GM23248 (cell line): Measurements from ENCODE around the gene SLC17A2. TPM values are rescaled to one million over a fixed set of nuclear protein-coding genes. Genes with fewer than 3 reads are reported as not detected.

Experiments
- DNase-seq: peaks from one replicate; pipeline ENCODE4 v3.0.0-alpha.2; 2015
- H2AFZ ChIP-seq: fragments of 200-600 bp; sonication (generic); 2 replicates; pipeline ENCODE4 v1.6.1; 2016; ENCODE audit warnings: antibody characterized with exemption
- H3F3A ChIP-seq: fragments of 200-600 bp; sonication (generic); 2 replicates; pipeline ENCODE4 v1.6.1; 2016; ENCODE audit warnings: mild to moderate bottlenecking, antibody characterized with exemption, mixed run types; ENCODE audit not compliant: insufficient read depth
- H3K27ac ChIP-seq: fragments of 200-600 bp; sonication (generic); 2 replicates; pipeline ENCODE4 v1.5.1; 2016; ENCODE audit warnings: mild to moderate bottlenecking
- H3K27me3 ChIP-seq: fragments of 200-600 bp; sonication (generic); replicated peaks from 2 replicates; pipeline ENCODE4 v1.6.1; 2016; ENCODE audit warnings: mild to moderate bottlenecking; ENCODE audit not compliant: insufficient read depth
- H3K36me3 ChIP-seq: fragments of 200-600 bp; sonication (generic); 2 replicates; pipeline ENCODE4 v1.6.1; 2016; ENCODE audit warnings: low read depth, mild to moderate bottlenecking
- H3K4me1 ChIP-seq: fragments of 200-600 bp; sonication (generic); 2 replicates; pipeline ENCODE4 v1.6.1; 2016; ENCODE audit warnings: mild to moderate bottlenecking; ENCODE audit not compliant: insufficient read depth
- H3K4me2 ChIP-seq: fragments of 200-600 bp; sonication (generic); one replicate; pipeline ENCODE4 v1.6.1; 2016; ENCODE audit warnings: mild to moderate bottlenecking; ENCODE audit not compliant: unreplicated experiment
- H3K4me3 ChIP-seq: fragments of 200-600 bp; sonication (generic); 2 replicates; pipeline ENCODE4 v1.5.1; 2016; ENCODE audit warnings: mild to moderate bottlenecking
- H3K79me2 ChIP-seq: fragments of 200-600 bp; sonication (generic); 2 replicates; pipeline ENCODE4 v1.6.1; 2016; ENCODE audit warnings: mild to moderate bottlenecking; ENCODE audit not compliant: insufficient read depth
- H3K9ac ChIP-seq: fragments of 200-600 bp; sonication (generic); 2 replicates; pipeline ENCODE4 v1.6.1; 2016; ENCODE audit warnings: mild to moderate bottlenecking
- H3K9me2 ChIP-seq: fragments of 200-600 bp; sonication (generic); 2 replicates; pipeline ENCODE4 v1.6.1; 2016; ENCODE audit warnings: mixed run types, mild to moderate bottlenecking, moderate library complexity; ENCODE audit not compliant: insufficient read depth
- H3K9me3 ChIP-seq: fragments of 200-600 bp; sonication (generic); one replicate; pipeline ENCODE4 v1.6.1; 2017; ENCODE audit warnings: low read depth
- H4K20me1 ChIP-seq: fragments of 200-600 bp; sonication (generic); 2 replicates; pipeline ENCODE4 v1.6.0; 2016; ENCODE audit not compliant: insufficient read depth
- EZH2 ChIP-seq: fragments of 200-600 bp; sonication (generic); IDR thresholded peaks from 2 replicates; pipeline ENCODE4 v1.6.1; 2018; ENCODE audit warnings: antibody characterized with exemption, mild to moderate bottlenecking; ENCODE audit not compliant: insufficient read depth, poor library complexity, severe bottlenecking
- EZH2phosphoT487 ChIP-seq: fragments of 200-600 bp; sonication (generic); IDR thresholded peaks from 2 replicates; pipeline ENCODE4 v1.6.1; 2018; ENCODE audit warnings: antibody characterized with exemption, moderate library complexity, mild to moderate bottlenecking, low read depth; ENCODE audit not compliant: insufficient read depth
- WGBS, 2 experiments: methylation state at CpG; one replicate each; pipeline ENCODE4 v1.1.6; 2015 to 2017; ENCODE audit warnings: low lambda C conversion rate in 2 of 2, low coverage in 1 of 2; ENCODE audit errors: missing lambda C conversion rate in 2 of 2; 5-methylcytosine and 5-hydroxymethylcytosine counted together
- in situ Hi-C: fragments of 300-500 bp; cut with MboI; formaldehyde crosslinking; loops from 2 replicates; pipeline ENCODE4 v1.15.0; 2020
- polyA plus RNA-seq: library from polyadenylated mRNA; unstranded; fragments of >200 nt; fragmentation: Nextera tagmentation; extraction: Ambion mirVana; gene quantifications from 2 replicates; pipeline ENCODE4 v1.2.1, GENCODE V29; 2016
- total RNA-seq: library from RNA; depleted of rRNA; stranded (reverse); fragments of >200 nt; shearing (Covaris generic); gene quantifications from 2 replicates; pipeline ENCODE4 v1.2.3, GENCODE V29; 2014

SLC17A2 gene
- total and polyA plus RNA-seq, 2 experiments from 2014 or later: not detected

GRCh38 chr6:25896252-25896651 is 34.2 kb downstream of the SLC17A2 start:
- Histone ChIP-seq H3K27me3 (no peaks in the 10 kb centered on the region), H4K20me1 (no peaks in the 10 kb centered on the region), H3K9me3 (no peaks in the 10 kb centered on the region), H3F3A (no peaks in the 10 kb centered on the region), H3K36me3 (no peaks in the 10 kb centered on the region), H3K4me3 (no peak overlapping the region), H3K9me2 (no peaks in the 10 kb centered on the region), H3K9ac (no peak overlapping the region), H3K4me1 (no peaks in the 10 kb centered on the region), H2AFZ (no peak overlapping the region), H3K79me2 (no peaks in the 10 kb centered on the region), H3K4me2 (no peak overlapping the region), H3K27ac (no peak overlapping the region)
- 62 to 71% methylated on average over 3 of the region's 3 CpGs for WGBS, 2 experiments
- DNase-seq: no peak
- TF ChIP-seq EZH2: no peak
- TF ChIP-seq EZH2phosphoT487: no peak
- in situ Hi-C loops: no loop called here

GRCh38 chr6:25895771-25896170 is 34.7 kb downstream of the SLC17A2 start:
- H3K4me3 ChIP-seq: no peak overlapping the region

GRCh38 chr6:25893778-25894177 is 36.7 kb downstream of the SLC17A2 start:
- H4K20me1 ChIP-seq: no peaks in the 10 kb centered on the region
- H3F3A ChIP-seq: no peaks in the 10 kb centered on the region
- TF ChIP-seq EZH2phosphoT487: no peak
- H3K79me2 ChIP-seq: no peaks in the 10 kb centered on the region
- in situ Hi-C loops: no loop called here
- no peaks in the 10 kb centered on the region for H3K9me2 ChIP-seq
- no peaks in the 10 kb centered on the region for H3K4me1 ChIP-seq
- H3K9ac ChIP-seq: no peak overlapping the region
- no peaks in the 10 kb centered on the region for H3K9me3 ChIP-seq
- no peak overlapping the region for H3K27ac ChIP-seq
- DNase-seq: no peak
- H3K4me2 ChIP-seq: no peak overlapping the region
- H3K4me3 ChIP-seq: no peak overlapping the region
- no peaks in the 10 kb centered on the region for H3K36me3 ChIP-seq
- no peaks in the 10 kb centered on the region for H3K27me3 ChIP-seq
- H2AFZ ChIP-seq: no peak overlapping the region
- 76% methylated on average over 6 of the region's 6 CpGs for WGBS, 2 experiments

More at GRCh38 chr6:25895771-25896170, 34.7 kb downstream of the SLC17A2 start:
- Histone ChIP-seq H3F3A (no peaks in the 10 kb centered on the region), H3K4me2 (no peak overlapping the region), H2AFZ (no peak overlapping the region), H3K9me3 (no peaks in the 10 kb centered on the region), H4K20me1 (no peaks in the 10 kb centered on the region), H3K27ac (no peak overlapping the region), H3K9me2 (no peaks in the 10 kb centered on the region), H3K79me2 (no peaks in the 10 kb centered on the region), H3K9ac (no peak overlapping the region), H3K36me3 (no peaks in the 10 kb centered on the region), H3K27me3 (no peaks in the 10 kb centered on the region), H3K4me1 (no peaks in the 10 kb centered on the region)
- in situ Hi-C loops: no loop called here
- 65 to 68% methylated on average over 1 of the region's 1 CpG for WGBS, 2 experiments
- TF ChIP-seq EZH2 (no peak), EZH2phosphoT487 (no peak)
- no peak for DNase-seq

GRCh38 chr6:25892877-25893276 is 37.6 kb downstream of the SLC17A2 start:
- H3F3A ChIP-seq: no peaks in the 10 kb centered on the region
- no peaks in the 10 kb centered on the region for H3K9me3 ChIP-seq
- no peak overlapping the region for H3K4me2 ChIP-seq
- H3K4me1 ChIP-seq: no peaks in the 10 kb centered on the region
- no peak for DNase-seq
- no peaks in the 10 kb centered on the region for H3K27me3 ChIP-seq
- H4K20me1 ChIP-seq: no peaks in the 10 kb centered on the region
- TF ChIP-seq EZH2: no peak
- no peak for TF ChIP-seq EZH2phosphoT487
- in situ Hi-C loops: no loop called here
- H2AFZ ChIP-seq: no peak overlapping the region
- no peaks in the 10 kb centered on the region for H3K79me2 ChIP-seq
- H3K36me3 ChIP-seq: no peaks in the 10 kb centered on the region
- H3K9me2 ChIP-seq: no peaks in the 10 kb centered on the region
- no peak overlapping the region for H3K9ac ChIP-seq
- H3K27ac ChIP-seq: no peak overlapping the region
- H3K4me3 ChIP-seq: no peak overlapping the region
